GM21619 (cell line): ENCODE results near the gene NSD2.
"Not testable (repeated sequence)": the region's sequence is repeated elsewhere in the genome, so short reads cannot be mapped to it uniquely, and the experiment has no call there.

ENCODE experiments used
- ATAC-seq: cut with Tn5 transposase; IDR thresholded peaks from one replicate; pipeline ENCODE4 v1.9.1; 2021; ENCODE audit not compliant: unreplicated experiment

NSD2 gene

GRCh38 chr4:1870578-1871443 is at the start of gene NSD2:
TSS of gene NSD2 (plus strand) at chr4:1871393. CDS start at chr4:1900655, 29,262 bp downstream.
- ATAC-seq: peak; percentile 52

DNA sequence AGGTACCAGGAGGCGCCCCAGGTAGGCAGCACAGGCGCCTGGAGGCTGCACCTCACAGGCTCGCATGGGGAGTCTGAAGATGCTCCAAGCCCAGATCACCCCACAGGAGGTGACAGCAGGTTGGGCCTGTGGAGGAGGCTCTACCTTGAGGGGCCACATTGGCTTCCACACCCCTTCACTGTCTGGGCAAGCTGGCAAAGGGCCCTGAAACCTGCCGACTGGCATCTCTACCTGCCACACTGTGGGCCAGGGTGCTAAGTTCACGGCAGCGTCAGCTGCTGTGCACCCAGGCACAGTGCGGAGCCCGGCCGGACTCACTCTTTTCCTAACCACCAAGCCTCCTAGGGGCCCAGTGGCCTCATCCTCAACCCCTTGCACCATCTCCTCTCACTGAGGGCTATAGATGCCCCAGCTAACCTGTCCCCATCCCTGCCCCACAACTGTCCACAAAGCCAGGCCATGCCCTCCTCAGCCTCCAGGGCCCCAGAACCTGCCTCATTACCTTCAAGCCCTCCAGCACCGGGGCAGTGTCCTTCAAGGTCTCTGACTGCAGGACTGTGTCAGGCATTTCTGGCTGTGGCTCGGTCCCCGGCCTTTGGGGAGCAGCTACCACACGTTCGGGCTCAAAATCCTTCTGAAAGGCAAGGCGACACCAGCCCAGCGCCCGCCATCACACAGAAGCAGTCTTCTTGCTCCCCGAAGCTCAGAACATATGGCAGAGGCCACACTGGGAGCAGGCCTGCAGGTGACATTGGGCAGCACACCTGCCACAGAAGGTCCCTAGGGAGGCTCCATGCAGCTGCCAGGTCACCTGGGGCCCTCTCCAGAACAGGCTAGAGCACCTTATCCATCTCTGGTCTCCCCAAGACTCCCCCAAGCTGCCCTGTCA is 49.3 kb upstream of the NSD2 start:
- no peak for ATAC-seq

- ATAC-seq: no peak
Observed at GRCh38 chr4:1822568-1823544, 48.3 kb upstream of the NSD2 start.

GRCh38 chr4:1823545-1823932 is 47.7 kb upstream of the NSD2 start:
- ATAC-seq: no peak

- no peak for ATAC-seq
Observed at GRCh38 chr4:1824746-1825145, 46.4 kb upstream of the NSD2 start.

DNA sequence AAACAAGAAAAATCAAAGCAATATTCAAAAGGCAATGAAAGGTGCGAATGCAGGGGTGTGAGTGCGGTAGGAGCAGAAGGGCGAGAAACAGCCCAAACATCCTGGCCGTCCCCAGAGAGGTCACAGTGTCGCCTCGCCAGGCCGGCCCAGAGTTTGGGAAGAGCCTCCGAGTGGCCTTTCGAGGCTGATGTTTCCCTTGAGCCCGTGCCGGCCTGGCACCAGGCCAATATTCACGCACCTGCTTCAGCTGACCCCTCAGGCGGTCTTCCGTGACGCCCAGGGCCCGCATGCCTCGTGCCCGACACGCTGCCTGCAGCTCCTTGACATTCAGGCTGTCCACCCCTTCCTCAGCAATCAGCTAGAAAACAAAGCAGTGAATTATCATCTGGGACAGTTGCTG is 45.9 kb upstream of the NSD2 start:
- no peak for ATAC-seq

GRCh38 chr4:1826531-1827350 is 44.5 kb upstream of the NSD2 start:
- no peak for ATAC-seq

DNA sequence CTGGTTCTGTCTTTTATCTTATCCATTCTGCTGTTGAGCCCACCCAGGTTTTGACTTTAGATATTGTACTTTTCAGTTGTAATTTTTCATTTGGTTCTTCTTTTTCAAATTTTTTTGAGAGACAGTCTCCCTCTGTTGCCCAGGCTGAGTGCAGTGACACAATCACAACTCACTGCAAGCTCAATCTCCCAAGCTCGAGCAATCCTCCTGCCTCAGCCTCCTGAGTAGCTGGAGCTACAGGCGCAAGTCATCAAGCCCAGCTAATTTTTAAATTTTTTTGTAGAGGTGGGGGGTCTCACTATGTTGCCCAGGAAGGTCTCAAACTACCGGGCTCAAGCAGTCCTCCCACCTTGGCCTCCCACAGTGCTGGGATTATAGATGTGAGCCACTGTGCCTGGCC is 41.0 kb upstream of the NSD2 start:
- no peak for ATAC-seq

DNA sequence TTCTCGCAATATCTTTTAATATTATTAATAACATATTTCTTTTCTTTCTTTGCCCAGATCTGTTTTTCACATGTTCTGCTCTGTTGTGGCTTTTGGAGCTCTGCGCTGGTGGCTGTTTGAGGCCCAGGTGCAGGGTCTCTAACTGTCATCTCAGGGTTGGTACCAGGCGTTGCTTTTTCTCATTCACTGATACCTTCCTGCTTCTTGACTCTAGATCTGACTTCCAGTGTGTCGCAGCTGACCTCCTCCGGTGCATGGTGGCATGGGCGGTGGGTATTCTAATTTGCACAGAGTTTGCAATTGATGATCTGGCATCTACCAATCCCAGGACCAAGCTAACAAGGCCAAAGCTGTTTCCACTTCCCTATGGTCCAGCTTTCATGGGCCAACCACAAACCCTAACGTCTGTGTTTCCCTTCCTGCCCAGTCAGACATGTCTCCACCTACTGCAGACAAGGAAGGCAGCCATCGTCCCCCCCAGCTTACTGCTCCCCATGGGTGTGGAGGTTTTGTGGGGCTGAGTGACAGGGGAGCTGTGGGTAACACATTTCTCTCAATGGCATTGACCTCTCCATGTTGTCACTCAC is 40.5 kb upstream of the NSD2 start:
- ATAC-seq: no peak

- ATAC-seq: no peak
Observed at GRCh38 chr4:1831331-1831730, 39.9 kb upstream of the NSD2 start.

- ATAC-seq: no peak
Observed at GRCh38 chr4:1832690-1833089, 38.5 kb upstream of the NSD2 start.

- ATAC-seq: no peak
Observed at GRCh38 chr4:1833307-1834046, 37.7 kb upstream of the NSD2 start.

DNA sequence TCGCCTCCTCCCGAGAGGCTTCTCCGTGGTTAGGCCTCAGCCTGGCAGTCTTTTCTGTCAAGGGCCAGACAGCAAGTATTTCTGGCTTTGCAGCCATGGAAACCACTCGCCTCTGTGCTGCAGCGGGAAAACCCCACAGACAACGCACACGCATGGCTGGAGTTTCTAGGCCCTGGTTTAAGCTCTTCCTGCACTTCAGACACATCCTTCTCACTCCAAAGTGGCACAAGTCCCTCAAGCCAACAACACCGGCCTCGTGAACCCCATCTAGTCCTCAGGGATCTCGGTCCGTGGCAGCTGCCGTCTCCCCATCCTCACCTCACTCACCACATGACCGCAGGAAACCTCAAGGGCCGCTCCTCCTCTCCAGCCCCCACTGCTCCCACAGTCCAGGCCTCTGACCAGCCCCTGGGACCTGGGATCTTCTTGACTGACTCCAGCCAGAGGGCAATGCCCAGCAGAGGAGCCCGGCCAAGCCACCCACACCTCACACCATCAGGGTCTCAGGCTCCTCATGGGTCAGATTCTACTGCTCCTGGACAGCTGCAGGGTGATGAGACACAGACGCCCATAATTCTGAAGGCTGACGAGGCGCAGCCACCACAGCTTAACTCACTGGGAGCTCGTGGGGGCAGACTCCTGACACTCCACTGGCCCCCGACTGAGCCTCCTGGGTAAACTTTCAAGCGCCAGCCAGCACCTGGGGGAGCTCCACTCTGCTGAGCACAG is 37.0 kb upstream of the NSD2 start:
- ATAC-seq: peak; percentile 57

DNA sequence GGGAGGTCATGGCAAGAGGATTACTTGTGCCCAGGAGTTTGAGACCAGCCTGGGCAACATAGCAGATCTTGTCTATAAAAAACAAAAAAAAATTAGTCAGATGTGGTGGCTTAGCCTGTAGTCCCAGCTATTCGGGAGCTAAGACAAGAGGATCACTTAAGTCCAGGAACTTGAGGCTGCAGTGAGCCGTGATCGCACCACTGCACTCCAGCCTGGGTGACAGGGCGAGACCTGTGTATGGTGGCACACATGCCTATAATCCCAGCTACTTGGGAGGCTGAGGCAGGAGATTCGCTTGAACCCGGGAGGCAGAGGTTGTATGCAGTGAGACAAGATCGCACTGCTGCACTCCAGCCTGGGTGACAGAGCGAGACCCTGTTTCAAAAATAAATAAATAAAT is 35.4 kb upstream of the NSD2 start:
- not testable (repeated sequence) for ATAC-seq

- ATAC-seq: no peak
Observed at GRCh38 chr4:1836650-1837049, 34.5 kb upstream of the NSD2 start.

GRCh38 chr4:1837069-1837468 is 34.1 kb upstream of the NSD2 start:
- ATAC-seq: no peak

GRCh38 chr4:1839282-1839681 is 31.9 kb upstream of the NSD2 start:
- ATAC-seq: no peak

DNA sequence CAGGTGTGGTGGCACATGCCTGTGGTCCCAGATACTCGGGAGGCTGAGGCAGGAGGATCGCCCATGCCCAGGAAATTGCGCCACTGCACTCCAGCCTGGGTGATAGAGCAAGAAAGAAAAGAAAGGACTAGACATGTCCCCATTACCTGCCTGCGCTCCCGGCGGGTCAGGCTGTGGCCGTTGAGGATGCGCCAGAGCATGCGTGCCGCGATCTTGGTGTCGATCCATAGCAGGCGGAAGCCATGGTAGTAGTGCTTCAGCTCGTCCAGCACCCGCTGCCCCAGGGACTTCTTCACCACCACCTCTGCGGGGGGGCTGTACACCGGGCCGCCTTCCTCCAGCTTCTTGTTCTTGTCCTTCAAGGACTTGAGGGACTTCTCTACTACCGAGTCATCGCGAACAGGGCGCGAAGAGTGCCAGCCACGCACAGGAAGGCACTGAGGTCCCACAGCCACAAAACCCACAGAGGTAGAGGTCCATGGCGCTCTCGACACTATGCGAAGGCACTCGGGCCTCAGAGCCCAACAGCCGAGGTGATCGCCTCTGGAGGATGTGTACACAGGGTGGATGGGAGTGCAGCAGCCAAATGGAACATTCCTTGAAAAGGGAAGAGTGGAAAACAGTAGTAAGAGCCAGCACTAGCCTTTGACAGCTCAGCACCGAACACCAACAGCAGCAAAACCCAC is 29.8 kb upstream of the NSD2 start:
- no peak for ATAC-seq
